ENCODE data around the gene MED15.

Gene MED15

GRCh38 chr22:20560716-20561115 lies 53.3 kb downstream of the MED15 start:
- Histone ChIP-seq H3K4me3 (ENCODE audit: low read length) (no peak overlapping the region), H3K9me3 (ENCODE audit: insufficient read depth, low read depth, low read length) (peaks cover 8% of the 10 kb centered on the region; the same call in 1 of the 2 replicates), H3K27ac (ENCODE audit: low read depth, low read length) (no peak overlapping the region), H3K4me1 (ENCODE audit: insufficient read depth, low read length) (no peaks in the 10 kb centered on the region), H3K27me3 (ENCODE audit: insufficient read depth, low read length) (no peaks in the 10 kb centered on the region), H3K36me3 (ENCODE audit: insufficient read depth, low read length) (peaks cover 55% of the 10 kb centered on the region), H3K9ac (ENCODE audit: low read depth, low read length) (no peak overlapping the region)
- 100% methylated on average over 2 of the region's 3 CpGs for WGBS

GRCh38 chr22:20561882-20562281 lies 54.5 kb downstream of the MED15 start:
- 96% methylated on average over 3 of the region's 4 CpGs for WGBS
- Histone ChIP-seq H3K4me1 (ENCODE audit: insufficient read depth, low read length) (no peaks in the 10 kb centered on the region), H3K4me3 (ENCODE audit: low read length) (no peak overlapping the region), H3K36me3 (ENCODE audit: insufficient read depth, low read length) (peaks cover 54% of the 10 kb centered on the region), H3K27me3 (ENCODE audit: insufficient read depth, low read length) (no peaks in the 10 kb centered on the region), H3K9me3 (ENCODE audit: insufficient read depth, low read depth, low read length) (peaks cover 8% of the 10 kb centered on the region; the same call in 1 of the 2 replicates), H3K9ac (ENCODE audit: low read depth, low read length) (no peak overlapping the region), H3K27ac (ENCODE audit: low read depth, low read length) (no peak overlapping the region)

- Histone ChIP-seq H3K36me3 (ENCODE audit: insufficient read depth, low read length) (peaks cover 57% of the 10 kb centered on the region), H3K4me1 (ENCODE audit: insufficient read depth, low read length) (no peaks in the 10 kb centered on the region), H3K4me3 (ENCODE audit: low read length) (no peak overlapping the region), H3K27ac (ENCODE audit: low read depth, low read length) (no peak overlapping the region), H3K27me3 (ENCODE audit: insufficient read depth, low read length) (no peaks in the 10 kb centered on the region), H3K9ac (ENCODE audit: low read depth, low read length) (no peak overlapping the region), H3K9me3 (ENCODE audit: insufficient read depth, low read depth, low read length) (peaks cover 8% of the 10 kb centered on the region; the same call in 1 of the 2 replicates)
- 91% methylated on average over 11 of the region's 14 CpGs for WGBS
These were observed 55.4 kb downstream of the MED15 start for GRCh38 chr22:20562607-20563465.

- 85% methylated on average over 3 of the region's 4 CpGs for WGBS
- H3K27me3 ChIP-seq (ENCODE audit: insufficient read depth, low read length): no peaks in the 10 kb centered on the region
- no peak overlapping the region for H3K9ac ChIP-seq (ENCODE audit: low read depth, low read length)
- H3K4me1 ChIP-seq (ENCODE audit: insufficient read depth, low read length): no peaks in the 10 kb centered on the region
- peaks cover 59% of the 10 kb centered on the region for H3K36me3 ChIP-seq (ENCODE audit: insufficient read depth, low read length)
- H3K4me3 ChIP-seq (ENCODE audit: low read length): no peak overlapping the region
- no peak overlapping the region for H3K27ac ChIP-seq (ENCODE audit: low read depth, low read length)
- peaks cover 8% of the 10 kb centered on the region; the same call in 1 of the 2 replicates for H3K9me3 ChIP-seq (ENCODE audit: insufficient read depth, low read depth, low read length)
These were observed 56.1 kb downstream of the MED15 start for GRCh38 chr22:20563466-20563906.

GRCh38 chr22:20563941-20564371 lies 56.5 kb downstream of the MED15 start:
- no peak overlapping the region for H3K4me3 ChIP-seq (ENCODE audit: low read length)
- H3K9ac ChIP-seq (ENCODE audit: low read depth, low read length): no peak overlapping the region
- no peak overlapping the region for H3K27ac ChIP-seq (ENCODE audit: low read depth, low read length)
- no peaks in the 10 kb centered on the region for H3K27me3 ChIP-seq (ENCODE audit: insufficient read depth, low read length)
- 71% methylated on average over 13 of the region's 13 CpGs for WGBS
- peaks cover 8% of the 10 kb centered on the region; the same call in 1 of the 2 replicates for H3K9me3 ChIP-seq (ENCODE audit: insufficient read depth, low read depth, low read length)
- no peaks in the 10 kb centered on the region for H3K4me1 ChIP-seq (ENCODE audit: insufficient read depth, low read length)
- peaks cover 59% of the 10 kb centered on the region for H3K36me3 ChIP-seq (ENCODE audit: insufficient read depth, low read length)

GRCh38 chr22:20565079-20565734 lies 57.8 kb downstream of the MED15 start:
- peaks cover 57% of the 10 kb centered on the region for H3K36me3 ChIP-seq (ENCODE audit: insufficient read depth, low read length)

GRCh38 chr22:20565761-20566160 lies 58.4 kb downstream of the MED15 start:
- no peak overlapping the region for H3K27ac ChIP-seq (ENCODE audit: low read depth, low read length)
- H3K4me3 ChIP-seq (ENCODE audit: low read length): no peak overlapping the region
- no peak overlapping the region for H3K9ac ChIP-seq (ENCODE audit: low read depth, low read length)
- no peaks in the 10 kb centered on the region for H3K27me3 ChIP-seq (ENCODE audit: insufficient read depth, low read length)
- no peaks in the 10 kb centered on the region for H3K9me3 ChIP-seq (ENCODE audit: insufficient read depth, low read depth, low read length)
- WGBS: 95% methylated on average over 4 of the region's 4 CpGs
- no peaks in the 10 kb centered on the region for H3K4me1 ChIP-seq (ENCODE audit: insufficient read depth, low read length)
- peaks cover 57% of the 10 kb centered on the region for H3K36me3 ChIP-seq (ENCODE audit: insufficient read depth, low read length)

More at GRCh38 chr22:20565079-20565734, 57.8 kb downstream of the MED15 start:
- Histone ChIP-seq H3K27me3 (ENCODE audit: insufficient read depth, low read length) (no peaks in the 10 kb centered on the region), H3K9ac (ENCODE audit: low read depth, low read length) (no peak overlapping the region), H3K4me1 (ENCODE audit: insufficient read depth, low read length) (no peaks in the 10 kb centered on the region), H3K4me3 (ENCODE audit: low read length) (no peak overlapping the region), H3K9me3 (ENCODE audit: insufficient read depth, low read depth, low read length) (no peaks in the 10 kb centered on the region), H3K27ac (ENCODE audit: low read depth, low read length) (no peak overlapping the region)
- WGBS: 92% methylated on average over 13 of the region's 13 CpGs

- 92% methylated on average over 14 of the region's 14 CpGs for WGBS
These were observed 59.2 kb downstream of the MED15 start for GRCh38 chr22:20566420-20567260.

GRCh38 chr22:20567371-20567847 lies 60.0 kb downstream of the MED15 start:
- H3K4me1 ChIP-seq (ENCODE audit: insufficient read depth, low read length): no peaks in the 10 kb centered on the region
- peaks cover 69% of the 10 kb centered on the region for H3K36me3 ChIP-seq (ENCODE audit: insufficient read depth, low read length)
- H3K27ac ChIP-seq (ENCODE audit: low read depth, low read length): no peak overlapping the region

More at GRCh38 chr22:20566420-20567260, 59.2 kb downstream of the MED15 start:
- Histone ChIP-seq H3K36me3 (ENCODE audit: insufficient read depth, low read length) (peaks cover 65% of the 10 kb centered on the region), H3K27me3 (ENCODE audit: insufficient read depth, low read length) (no peaks in the 10 kb centered on the region), H3K27ac (ENCODE audit: low read depth, low read length) (no peak overlapping the region), H3K9me3 (ENCODE audit: insufficient read depth, low read depth, low read length) (no peaks in the 10 kb centered on the region), H3K4me3 (ENCODE audit: low read length) (no peak overlapping the region), H3K4me1 (ENCODE audit: insufficient read depth, low read length) (no peaks in the 10 kb centered on the region), H3K9ac (ENCODE audit: low read depth, low read length) (no peak overlapping the region)

GRCh38 chr22:20567993-20568417 lies 60.6 kb downstream of the MED15 start:
- Histone ChIP-seq H3K4me1 (ENCODE audit: insufficient read depth, low read length) (no peaks in the 10 kb centered on the region), H3K36me3 (ENCODE audit: insufficient read depth, low read length) (peaks cover 74% of the 10 kb centered on the region), H3K4me3 (ENCODE audit: low read length) (no peak overlapping the region), H3K9me3 (ENCODE audit: insufficient read depth, low read depth, low read length) (no peaks in the 10 kb centered on the region), H3K27me3 (ENCODE audit: insufficient read depth, low read length) (no peaks in the 10 kb centered on the region), H3K9ac (ENCODE audit: low read depth, low read length) (no peak overlapping the region), H3K27ac (ENCODE audit: low read depth, low read length) (no peak overlapping the region)
- whole genome bisulfite sequencing: 89% methylated on average over 5 of the region's 5 CpGs

More at GRCh38 chr22:20567371-20567847, 60.0 kb downstream of the MED15 start:
- Histone ChIP-seq H3K9me3 (ENCODE audit: insufficient read depth, low read depth, low read length) (no peaks in the 10 kb centered on the region), H3K4me3 (ENCODE audit: low read length) (no peak overlapping the region), H3K9ac (ENCODE audit: low read depth, low read length) (no peak overlapping the region), H3K27me3 (ENCODE audit: insufficient read depth, low read length) (no peaks in the 10 kb centered on the region)
- 89% methylated on average over 6 of the region's 6 CpGs for WGBS

All from HUES64 (cell line).